K562 (cell line): ENCODE data around the gene CAB39. TPM values are rescaled to one million over a fixed set of nuclear protein-coding genes. Genes with fewer than 3 reads are reported as not detected.
A peak's percentile ranks its signal among the peaks of the same experiment; 100 is the strongest.

Source experiments
- ATAC-seq: fragments of 200-7000 bp; cut with Tn5 transposase; 3 replicates; pipeline ENCODE4 v1.9.1; 2020; ENCODE audit warnings: moderate library complexity
- BruUV-seq: library from RNA; stranded (reverse); fragments of 400-500 nt; replicated peaks from 2 replicates; lab custom pipeline; 2021; lab: Mats Ljungman, UMichigan
- CTCF ChIA-PET: fragments of 300-600 bp; formaldehyde crosslinking; extraction: SDS; loops from one replicate; lab custom pipeline; 2021; ENCODE audit warnings: low intra/inter-chr PET ratio; lab: Yijun Ruan, JAX
- POLR2A ChIA-PET: fragments of 300-600, 350-650 bp; sonication (Branson Sonifier 250); formaldehyde crosslinking; extraction: SDS; loops from one replicate; lab custom pipeline; 2021; ENCODE audit warnings: antibody characterized with exemption, inconsistent platforms; lab: Yijun Ruan, JAX
- DNase-seq, 4 experiments: peaks; one replicate each; pipeline versions ENCODE4 v3.0.0 to v3.0.0-alpha.2; 2011 to 2018; ENCODE audit warnings: low spot score in 3 of 4, mixed read lengths in 3 of 4; ENCODE audit errors: extremely low read depth in 1 of 4
- FAIRE-seq: peaks from 2 replicates; lab custom pipeline; 2011; peaks lifted over from hg19 to GRCh38; lab: Jason Lieb, UNC
- H2AFZ ChIP-seq: 2 replicates; pipeline ENCODE4 v1.6.0; 2011; ENCODE audit warnings: low read depth, low read length, control low read depth, inconsistent platforms
- H3K27ac ChIP-seq: fragments of 200-600 bp; 3 replicates; pipeline ENCODE4 v1.8.0; 2011; ENCODE audit warnings: low read depth, mild to moderate bottlenecking, control low read depth, inconsistent platforms, low read length, moderate library complexity, mixed read lengths; ENCODE audit errors: extremely low read depth
- H3K27me3 ChIP-seq, 2 experiments: fragments of 300-600 bp in 1 of 2; 2 replicates in 1 of 2; 3 replicates in 1 of 2; pipeline versions ENCODE4 v1.6.0 to v1.8.0; 2011; ENCODE audit warnings: inconsistent platforms in 2 of 2, low read length in 2 of 2, mild to moderate bottlenecking in 1 of 2, mixed read lengths in 1 of 2, moderate library complexity in 1 of 2; ENCODE audit not compliant: control insufficient read depth in 2 of 2, insufficient read depth in 2 of 2
- H3K36me3 ChIP-seq: fragments of 300-600 bp; 3 replicates; pipeline ENCODE4 v1.8.0; 2011; ENCODE audit warnings: mild to moderate bottlenecking, low read length, inconsistent platforms; ENCODE audit not compliant: control insufficient read depth, insufficient read depth
- H3K4me1 ChIP-seq, 2 experiments: fragments of 200-600 bp in 1 of 2; replicated peaks in 1 of 2; 2 replicates in 1 of 2; 3 replicates in 1 of 2; pipeline versions ENCODE4 v1.5.1 to v1.8.0; 2011; ENCODE audit warnings: inconsistent platforms in 2 of 2, low read length in 2 of 2, mild to moderate bottlenecking in 1 of 2, mixed read lengths in 1 of 2, moderate library complexity in 1 of 2; ENCODE audit not compliant: control insufficient read depth in 2 of 2, insufficient read depth in 2 of 2
- H3K4me2 ChIP-seq: 2 replicates; pipeline ENCODE4 v1.6.1; 2011; ENCODE audit warnings: low read length, control low read depth, inconsistent platforms, mixed read lengths; ENCODE audit not compliant: insufficient read depth
- H3K4me3 ChIP-seq: fragments of 200-600 bp; sonication (generic), shearing (Covaris generic); 2 replicates; pipeline ENCODE4 v1.5.1; 2016; ENCODE audit warnings: control low read depth, inconsistent platforms
- H3K79me2 ChIP-seq: fragments of 200-600 bp; 3 replicates; pipeline ENCODE4 v1.8.0; 2011; ENCODE audit warnings: low read length, inconsistent platforms; ENCODE audit not compliant: control insufficient read depth, insufficient read depth
- H3K9ac ChIP-seq, 2 experiments: 2 replicates each; pipeline versions ENCODE4 v1.6.0 to v1.6.1; 2011; ENCODE audit warnings: low read depth in 2 of 2, low read length in 2 of 2, control low read depth in 1 of 2, inconsistent platforms in 1 of 2, mild to moderate bottlenecking in 1 of 2, mixed read lengths in 1 of 2; ENCODE audit not compliant: insufficient read depth in 1 of 2
- H3K9me1 ChIP-seq: one replicate; pipeline ENCODE4 v1.6.0; 2011; ENCODE audit warnings: inconsistent platforms, mild to moderate bottlenecking, low read length, moderate library complexity; ENCODE audit not compliant: control insufficient read depth, insufficient read depth
- H3K9me3 ChIP-seq: replicated peaks from 2 replicates; pipeline ENCODE4 v1.5.1; 2011; ENCODE audit warnings: low read depth, low read length, inconsistent platforms; ENCODE audit not compliant: control insufficient read depth, insufficient read depth
- H4K20me1 ChIP-seq: replicated peaks from 2 replicates; pipeline ENCODE4 v1.6.1; 2011; ENCODE audit warnings: low read length, inconsistent platforms, mixed read lengths; ENCODE audit not compliant: control insufficient read depth, insufficient read depth
- ARID1B ChIP-seq: fragments of 450-650 bp; IDR thresholded peaks from 2 replicates; pipeline ENCODE4 v1.6.1; 2016; ENCODE audit warnings: antibody characterized with exemption, mild to moderate bottlenecking, inconsistent platforms
- BHLHE40 ChIP-seq: IDR thresholded peaks from 2 replicates; pipeline ENCODE4 v1.6.1; 2011; ENCODE audit warnings: low read length, improper control_type of control experiment
- CBFA2T3 ChIP-seq: fragments of 450-650 bp; IDR thresholded peaks from 2 replicates; pipeline ENCODE4 v1.6.1; 2017
- CHD2 ChIP-seq: IDR thresholded peaks from 2 replicates; pipeline ENCODE4 v1.6.1; 2011; ENCODE audit warnings: low read depth, low read length
- CREB3L1 ChIP-seq: fragments of 450-650 bp; IDR thresholded peaks from 2 replicates; pipeline ENCODE4 v1.6.1; 2014; ENCODE audit warnings: low read depth, mild to moderate bottlenecking, moderate library complexity, borderline replicate concordance
- E2F1 ChIP-seq: sonication (generic); formaldehyde crosslinking; IDR thresholded peaks from 2 replicates; pipeline ENCODE4 v1.8.1; 2023; ENCODE audit warnings: mild to moderate bottlenecking, missing genetic modification reagents, moderate library complexity
- FOXK1 ChIP-seq: sonication (generic); formaldehyde crosslinking; IDR thresholded peaks from 2 replicates; pipeline ENCODE4 v1.8.0; 2022; ENCODE audit warnings: missing genetic modification reagents, mild to moderate bottlenecking, borderline replicate concordance
- MCM5 ChIP-seq: fragments of 450-650 bp; IDR thresholded peaks from 2 replicates; pipeline ENCODE4 v1.6.1; 2016; ENCODE audit warnings: low read depth
- POLR2AphosphoS5 ChIP-seq: IDR thresholded peaks from 2 replicates; pipeline ENCODE4 v1.6.1; 2011; ENCODE audit warnings: mild to moderate bottlenecking, low read depth, low read length, moderate library complexity; ENCODE audit not compliant: control insufficient read depth, insufficient read depth
- PRMT5 ChIP-seq: sonication (generic); formaldehyde crosslinking; IDR thresholded peaks from 2 replicates; pipeline ENCODE4 v1.5.0; 2020; ENCODE audit warnings: missing genetic modification reagents
- RNF219 ChIP-seq: fragments of 250-450 bp; sonication (Bioruptor Pico); IDR thresholded peaks from 2 replicates; pipeline ENCODE4 v1.5.0; 2022; ENCODE audit warnings: mild to moderate bottlenecking
- SLC30A9 ChIP-seq: fragments of 250-450 bp; sonication (Bioruptor Pico); IDR thresholded peaks from 2 replicates; pipeline ENCODE4 v1.8.0; 2022; ENCODE audit warnings: mild to moderate bottlenecking, moderate library complexity
- TCF3 ChIP-seq: sonication (generic); formaldehyde crosslinking; IDR thresholded peaks from 2 replicates; pipeline ENCODE4 v1.4.0; 2020; ENCODE audit warnings: mild to moderate bottlenecking, missing genetic modification reagents
- ZNF217 ChIP-seq: sonication (generic); formaldehyde crosslinking; IDR thresholded peaks from 2 replicates; pipeline ENCODE4 v1.8.0; 2022; ENCODE audit warnings: mild to moderate bottlenecking, missing genetic modification reagents
- ZNF263 ChIP-seq: sonication (generic); formaldehyde crosslinking; IDR thresholded peaks from 2 replicates; pipeline ENCODE4 v1.8.0; 2022; ENCODE audit warnings: mild to moderate bottlenecking, missing genetic modification reagents, borderline replicate concordance
- ZNF507 ChIP-seq: conservative IDR thresholded peaks from 2 replicates; pipeline ENCODE4 v1.6.1; 2017; ENCODE audit warnings: missing genetic modification characterization, missing compliant biosample characterization
- ZNF75A ChIP-seq: fragments of 450-650 bp; formaldehyde crosslinking; IDR thresholded peaks from 2 replicates; pipeline ENCODE4 v1.4.0; 2020; ENCODE audit warnings: mild to moderate bottlenecking
- WGBS: fragments of 100-300 bp; shearing (Covaris generic); methylation state at CpG from one replicate; pipeline ENCODE4 v1.1.6; 2016; ENCODE audit warnings: low coverage, mixed read lengths; ENCODE audit not compliant: insufficient coverage; ENCODE audit errors: missing lambda C conversion rate; 5-methylcytosine and 5-hydroxymethylcytosine counted together
- in situ Hi-C: fragments of 300-500 bp; cut with MboI; formaldehyde crosslinking; loops from 4 replicates; pipeline ENCODE4 v1.15.0; 2018; ENCODE audit warnings: inconsistent platforms, mixed read lengths
- intact Hi-C: fragments of 100-400 bp; cut with micrococcal nuclease; formaldehyde crosslinking; loops from 2 replicates; pipeline ENCODE4 v1.14.2; 2022
- polyA plus RNA-seq, 8 experiments: library from polyadenylated mRNA; depleted of rRNA in 4 of 8; stranded (reverse) in 5 of 8; unstranded in 3 of 8; fragments of >200 nt; fragmentation: Nextera tagmentation in 2 of 8; fragmentation: Illumina TruSeq in 1 of 8; extraction: Ambion mirVana in 2 of 8; extraction: Trizol in 1 of 8; gene quantifications; 2 replicates each; pipeline versions ENCODE4 v1.2.1 to v1.2.3, GENCODE V29; 2011 to 2014; ENCODE audit warnings: inconsistent platforms in 1 of 8, missing spikeins in 1 of 8
- total RNA-seq, 7 experiments: library from RNA; depleted of rRNA in 6 of 7; stranded (reverse); fragments of >200 nt in 6 of 7; fragmentation: Illumina TruSeq in 2 of 7; extraction: Trizol in 2 of 7; gene quantifications; 2 replicates each; pipeline versions ENCODE4 v1.2.1 to v1.2.3, GENCODE V29; 2011 to 2021; ENCODE audit warnings: low replicate concordance in 1 of 7

The CAB39 gene
- total and polyA plus RNA-seq, 9 of the 15 experiments (the other 6 are each of a cell fraction or from before 2014, with no cell fraction given), result 27.2 to 94.4 (median 70.1) TPM

GRCh38 chr2:230775737-230776136, 63.1 kb downstream of the CAB39 start:
- no peak overlapping the region for H2AFZ ChIP-seq
- H3K4me1 ChIP-seq, result peaks cover 5 to 26% of the 10 kb centered on the region in 2 experiments; a peak in 4 of 5 replicates
- no peaks in the 10 kb centered on the region; the same call in 1 of the 2 replicates for H4K20me1 ChIP-seq
- POLR2A ChIA-PET, result interaction anchor here (0.8 kb wide), 1 partner anchor 33 kb away, joined by 3 read pairs; no protein-coding TSS in a partner anchor
- DNase-seq (peak in 1 of 4 experiments; percentile 26), FAIRE-seq (no peak), ATAC-seq (no peak)
- intact Hi-C loops, result no loop called here
- peaks cover 82% of the 10 kb centered on the region for H3K36me3 ChIP-seq
- H3K9ac ChIP-seq, result no peak overlapping the region
- H3K4me3 ChIP-seq, result no peak overlapping the region
- peak overlapping the region; percentile 91; the same call in 2 of the 3 replicates for H3K27ac ChIP-seq
- peaks cover 94% of the 10 kb centered on the region for H3K79me2 ChIP-seq
- H3K9me3 ChIP-seq, result no peaks in the 10 kb centered on the region
- no peak overlapping the region for H3K4me2 ChIP-seq
- TF ChIP-seq FOXK1 (CRISPR knock-in tag) (no peak), ZNF217 (CRISPR knock-in tag) (no peak), MCM5 (no peak), ZNF263 (no peak), POLR2AphosphoS5 (no peak), E2F1 (no peak), SLC30A9 (no peak), BHLHE40 (no peak), TCF3 (CRISPR knock-in tag) (peak; percentile 54), RNF219 (CRISPR knock-in tag) (no peak), CBFA2T3 (peak; percentile 50), ZNF507 (tag) (no peak), CHD2 (no peak), ARID1B (peak; percentile 31; the same call in 1 of the 2 replicates), CREB3L1 (no peak), PRMT5 (CRISPR knock-in tag) (no peak), ZNF75A (no peak)
- H3K27me3 ChIP-seq, result no peaks in the 10 kb centered on the region
- CTCF ChIA-PET, result no interaction called here
- BruUV-seq, result no TSS peak
- WGBS, result 19% methylated on average over 4 of the region's 4 CpGs
- no peaks in the 10 kb centered on the region for H3K9me1 ChIP-seq
- in situ Hi-C loops, result no loop called here
